HepG2 (cell line): ENCODE measurements around the gene WWC2. TPM values are rescaled to one million over a fixed set of nuclear protein-coding genes. Genes with fewer than 3 reads are reported as not detected.

Experiments
- ARHGAP35 ChIP-seq: sonication (generic); formaldehyde crosslinking; IDR thresholded peaks from 2 replicates; pipeline ENCODE4 v1.9.0; 2022; ENCODE audit warnings: mild to moderate bottlenecking, inconsistent platforms, moderate library complexity, missing genetic modification reagents, borderline replicate concordance
- ATF1 ChIP-seq: IDR thresholded peaks from 2 replicates; pipeline ENCODE4 v1.6.1; 2016; ENCODE audit warnings: mild to moderate bottlenecking, control low read depth
- ATF7 ChIP-seq, 2 experiments: fragments of 450-650 bp in 1 of 2; sonication (generic) in 1 of 2; formaldehyde crosslinking in 1 of 2; IDR thresholded peaks; 2 replicates each; pipeline versions ENCODE4 v1.4.0 to v1.6.1; 2016 to 2020; ENCODE audit warnings: antibody characterized with exemption in 1 of 2, mild to moderate bottlenecking in 1 of 2, missing genetic modification reagents in 1 of 2
- EP300 ChIP-seq, 3 experiments: sonication (generic) in 1 of 3; formaldehyde crosslinking in 1 of 3; IDR thresholded peaks; 2 replicates each; pipeline versions ENCODE4 v1.5.1 to v1.6.1; 2011 to 2020; ENCODE audit warnings: low read depth in 2 of 3, low read length in 2 of 3, borderline replicate concordance in 1 of 3, improper control_type of control experiment in 1 of 3, mild to moderate bottlenecking in 1 of 3, missing genetic modification reagents in 1 of 3, moderate library complexity in 1 of 3
- ERF ChIP-seq: IDR thresholded peaks from 2 replicates; pipeline ENCODE4 v1.6.1; 2018; ENCODE audit warnings: missing biosample characterization, missing genetic modification reagents
- HNF4A ChIP-seq: sonication (generic); formaldehyde crosslinking; IDR thresholded peaks from 2 replicates; pipeline ENCODE4 v1.4.0; 2020; ENCODE audit warnings: missing genetic modification reagents
- MAF1 ChIP-seq: sonication (generic); formaldehyde crosslinking; IDR thresholded peaks from 2 replicates; pipeline ENCODE4 v1.5.0; 2020; ENCODE audit warnings: missing genetic modification reagents, borderline replicate concordance
- MAZ ChIP-seq, 2 experiments: sonication (generic) in 1 of 2; formaldehyde crosslinking in 1 of 2; IDR thresholded peaks; 2 replicates each; pipeline versions ENCODE4 v1.5.0 to v1.6.1; 2012 to 2020; ENCODE audit warnings: low read depth in 2 of 2, mild to moderate bottlenecking in 2 of 2, borderline replicate concordance in 1 of 2, improper control_type of control experiment in 1 of 2, low read length in 1 of 2, missing genetic modification reagents in 1 of 2, moderate library complexity in 1 of 2
- MIER2 ChIP-seq: IDR thresholded peaks from 2 replicates; pipeline ENCODE4 v1.6.1; 2016; ENCODE audit warnings: missing biosample characterization, missing genetic modification reagents
- MTA3 ChIP-seq: sonication (generic); formaldehyde crosslinking; IDR thresholded peaks from 2 replicates; pipeline ENCODE4 v1.4.0; 2020; ENCODE audit warnings: missing genetic modification reagents
- NCOA2 ChIP-seq: sonication (generic); formaldehyde crosslinking; IDR thresholded peaks from 2 replicates; pipeline ENCODE4 v1.8.0; 2022; ENCODE audit warnings: inconsistent platforms
- ONECUT2 ChIP-seq: sonication (generic); formaldehyde crosslinking; IDR thresholded peaks from 2 replicates; pipeline ENCODE4 v1.4.0; 2020; ENCODE audit warnings: missing genetic modification reagents
- SIX1 ChIP-seq: sonication (generic); formaldehyde crosslinking; IDR thresholded peaks from 2 replicates; pipeline ENCODE4 v1.4.0; 2020; ENCODE audit warnings: missing genetic modification reagents, borderline replicate concordance
- SP1 ChIP-seq, 2 experiments: fragments of 450-650 bp in 1 of 2; sonication (generic) in 1 of 2; formaldehyde crosslinking in 1 of 2; IDR thresholded peaks; 2 replicates each; pipeline versions ENCODE4 v1.4.0 to v1.6.1; 2016 to 2020; ENCODE audit warnings: missing genetic modification reagents in 1 of 2
- ZKSCAN8 ChIP-seq: IDR thresholded peaks from 2 replicates; pipeline ENCODE4 v1.6.1; 2016; ENCODE audit warnings: borderline replicate concordance, missing genetic modification reagents, missing compliant biosample characterization
- ZNF205 ChIP-seq: IDR thresholded peaks from 2 replicates; pipeline ENCODE4 v1.6.1; 2018; ENCODE audit warnings: missing biosample characterization, missing genetic modification reagents
- ZNF33A ChIP-seq: sonication (generic); formaldehyde crosslinking; IDR thresholded peaks from 2 replicates; pipeline ENCODE4 v1.5.1; 2020; ENCODE audit warnings: missing genetic modification reagents, mild to moderate bottlenecking, moderate library complexity, borderline replicate concordance
- ZNF761 ChIP-seq: sonication (generic); formaldehyde crosslinking; conservative IDR thresholded peaks from 2 replicates; pipeline ENCODE4 v1.4.0; 2020; ENCODE audit warnings: mild to moderate bottlenecking, missing genetic modification reagents
- polyA plus RNA-seq, 8 experiments: library from polyadenylated mRNA; depleted of rRNA in 3 of 8; stranded (reverse) in 7 of 8; unstranded in 1 of 8; fragments of >200 nt; fragmentation: Illumina TruSeq in 4 of 8; extraction: Trizol in 4 of 8; gene quantifications; 2 replicates each; pipeline versions ENCODE4 v1.2.1 to v1.2.3, GENCODE V29; 2011 to 2016; ENCODE audit warnings: low read depth in 4 of 8, missing spikeins in 1 of 8, mixed read lengths in 1 of 8; ENCODE audit not compliant: insufficient read depth in 1 of 8
- total RNA-seq, 5 experiments: library from RNA; depleted of rRNA; stranded (reverse); fragments of >200 nt; fragmentation: Illumina TruSeq; extraction: Trizol; gene quantifications; 2 replicates each; pipeline ENCODE4 v1.2.3, GENCODE V29; 2016; ENCODE audit warnings: low read depth in 1 of 5
- TF ChIP-seq, protein P1 (sequence below): sonication (generic); formaldehyde crosslinking; IDR thresholded peaks from 2 replicates; pipeline ENCODE4 v1.8.1; 2022; ENCODE audit warnings: mild to moderate bottlenecking, missing genetic modification reagents
- TF ChIP-seq, protein P2 (sequence below): sonication (generic); formaldehyde crosslinking; IDR thresholded peaks from 2 replicates; pipeline ENCODE4 v1.4.0; 2020; ENCODE audit warnings: missing genetic modification reagents
- TF ChIP-seq, protein P3 (sequence below): IDR thresholded peaks from 2 replicates; pipeline ENCODE4 v1.6.1; 2016; ENCODE audit warnings: mild to moderate bottlenecking, missing biosample characterization, missing genetic modification reagents
- TF ChIP-seq, protein P4 (sequence below): sonication (generic); formaldehyde crosslinking; IDR thresholded peaks from 2 replicates; pipeline ENCODE4 v1.8.0; 2023; ENCODE audit warnings: mild to moderate bottlenecking, missing genetic modification reagents
- TF ChIP-seq, protein P5 (sequence below): sonication (generic); formaldehyde crosslinking; IDR thresholded peaks from 2 replicates; pipeline ENCODE4 v1.5.1; 2020; ENCODE audit warnings: missing genetic modification reagents, mild to moderate bottlenecking, borderline replicate concordance
- TF ChIP-seq, protein P6 (sequence below): IDR thresholded peaks from 2 replicates; pipeline ENCODE4 v1.6.1; 2018; ENCODE audit warnings: missing genetic modification reagents, mild to moderate bottlenecking, missing compliant biosample characterization

Gene WWC2
- total and polyA plus RNA-seq, 2 of the 13 experiments (the other 11 are each of a cell fraction or from before 2014, with no cell fraction given) = 40.0 to 50.1 TPM

DNA sequence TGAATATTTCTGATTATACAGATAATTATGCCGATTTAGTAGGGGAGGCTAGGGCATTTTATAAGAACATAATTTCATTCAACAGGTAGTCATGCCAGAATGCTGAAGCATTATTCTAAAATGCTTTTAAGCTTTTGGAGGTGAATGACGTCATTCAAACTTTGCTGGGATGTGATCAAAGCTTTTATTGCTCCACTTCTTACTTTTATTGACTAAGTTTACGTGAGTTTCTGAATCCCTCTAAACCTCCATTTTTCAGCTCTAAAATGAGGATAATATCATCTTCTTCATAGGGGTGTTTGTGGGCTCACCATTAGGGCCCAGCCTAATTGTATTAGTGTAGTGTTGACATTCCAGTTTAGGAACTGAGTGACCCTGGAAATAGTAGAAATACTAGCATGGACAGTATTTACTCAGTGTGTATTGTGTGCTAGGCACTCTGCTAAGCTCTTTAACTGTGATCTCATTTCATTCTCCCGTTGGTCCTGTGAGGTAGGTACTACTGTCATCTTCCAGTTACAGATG, 3.0 kb downstream of the WWC2 start (continued):
- TF ChIP-seq, protein P1, sequence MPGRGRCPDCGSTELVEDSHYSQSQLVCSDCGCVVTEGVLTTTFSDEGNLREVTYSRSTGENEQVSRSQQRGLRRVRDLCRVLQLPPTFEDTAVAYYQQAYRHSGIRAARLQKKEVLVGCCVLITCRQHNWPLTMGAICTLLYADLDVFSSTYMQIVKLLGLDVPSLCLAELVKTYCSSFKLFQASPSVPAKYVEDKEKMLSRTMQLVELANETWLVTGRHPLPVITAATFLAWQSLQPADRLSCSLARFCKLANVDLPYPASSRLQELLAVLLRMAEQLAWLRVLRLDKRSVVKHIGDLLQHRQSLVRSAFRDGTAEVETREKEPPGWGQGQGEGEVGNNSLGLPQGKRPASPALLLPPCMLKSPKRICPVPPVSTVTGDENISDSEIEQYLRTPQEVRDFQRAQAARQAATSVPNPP = no peak
- TF ChIP-seq ARHGAP35 (CRISPR knock-in tag) = no peak
- no peak for TF ChIP-seq ONECUT2 (CRISPR knock-in tag)
- TF ChIP-seq, protein P2, sequence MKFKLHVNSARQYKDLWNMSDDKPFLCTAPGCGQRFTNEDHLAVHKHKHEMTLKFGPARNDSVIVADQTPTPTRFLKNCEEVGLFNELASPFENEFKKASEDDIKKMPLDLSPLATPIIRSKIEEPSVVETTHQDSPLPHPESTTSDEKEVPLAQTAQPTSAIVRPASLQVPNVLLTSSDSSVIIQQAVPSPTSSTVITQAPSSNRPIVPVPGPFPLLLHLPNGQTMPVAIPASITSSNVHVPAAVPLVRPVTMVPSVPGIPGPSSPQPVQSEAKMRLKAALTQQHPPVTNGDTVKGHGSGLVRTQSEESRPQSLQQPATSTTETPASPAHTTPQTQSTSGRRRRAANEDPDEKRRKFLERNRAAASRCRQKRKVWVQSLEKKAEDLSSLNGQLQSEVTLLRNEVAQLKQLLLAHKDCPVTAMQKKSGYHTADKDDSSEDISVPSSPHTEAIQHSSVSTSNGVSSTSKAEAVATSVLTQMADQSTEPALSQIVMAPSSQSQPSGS (CRISPR knock-in tag) = peak; percentile 69; the same call in 1 of the 2 replicates
- TF ChIP-seq, protein P3, sequence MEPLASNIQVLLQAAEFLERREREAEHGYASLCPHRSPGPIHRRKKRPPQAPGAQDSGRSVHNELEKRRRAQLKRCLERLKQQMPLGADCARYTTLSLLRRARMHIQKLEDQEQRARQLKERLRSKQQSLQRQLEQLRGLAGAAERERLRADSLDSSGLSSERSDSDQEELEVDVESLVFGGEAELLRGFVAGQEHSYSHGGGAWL (CRISPR knock-in tag) = no peak
- TF ChIP-seq, protein P4, sequence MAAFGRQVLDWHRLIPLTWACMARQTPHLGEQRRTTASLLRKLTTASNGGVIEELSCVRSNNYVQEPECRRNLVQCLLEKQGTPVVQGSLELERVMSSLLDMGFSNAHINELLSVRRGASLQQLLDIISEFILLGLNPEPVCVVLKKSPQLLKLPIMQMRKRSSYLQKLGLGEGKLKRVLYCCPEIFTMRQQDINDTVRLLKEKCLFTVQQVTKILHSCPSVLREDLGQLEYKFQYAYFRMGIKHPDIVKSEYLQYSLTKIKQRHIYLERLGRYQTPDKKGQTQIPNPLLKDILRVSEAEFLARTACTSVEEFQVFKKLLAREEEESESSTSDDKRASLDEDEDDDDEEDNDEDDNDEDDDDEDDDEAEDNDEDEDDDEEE (CRISPR knock-in tag) = no peak
- TF ChIP-seq, protein P5, sequence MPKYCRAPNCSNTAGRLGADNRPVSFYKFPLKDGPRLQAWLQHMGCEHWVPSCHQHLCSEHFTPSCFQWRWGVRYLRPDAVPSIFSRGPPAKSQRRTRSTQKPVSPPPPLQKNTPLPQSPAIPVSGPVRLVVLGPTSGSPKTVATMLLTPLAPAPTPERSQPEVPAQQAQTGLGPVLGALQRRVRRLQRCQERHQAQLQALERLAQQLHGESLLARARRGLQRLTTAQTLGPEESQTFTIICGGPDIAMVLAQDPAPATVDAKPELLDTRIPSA (CRISPR knock-in tag) = no peak
- no peak for TF ChIP-seq MTA3 (CRISPR knock-in tag)
- TF ChIP-seq ZKSCAN8 (CRISPR knock-in tag) = no peak
- TF ChIP-seq NCOA2 (CRISPR knock-in tag) = peak; percentile 15; the same call in 1 of the 2 replicates
- TF ChIP-seq ATF1 (CRISPR knock-in tag) = no peak
- TF ChIP-seq EP300 (IDR thresholded peaks at IDR 0.05; ENCODE audit: low read depth in 2 of 2, low read length in 2 of 2) = no peak
- TF ChIP-seq EP300 (CRISPR knock-in tag; IDR thresholded peaks at IDR 0.05; ENCODE audit: borderline replicate concordance) = no peak
- no peak for TF ChIP-seq ERF
- TF ChIP-seq ZNF205 (CRISPR knock-in tag) = no peak
- TF ChIP-seq ATF7 (IDR thresholded peaks at IDR 0.05) = peak; percentile 99
- no peak; the same call in 1 of the 2 replicates for TF ChIP-seq ATF7 (CRISPR knock-in tag; IDR thresholded peaks at IDR 0.05)
- TF ChIP-seq, protein P6, sequence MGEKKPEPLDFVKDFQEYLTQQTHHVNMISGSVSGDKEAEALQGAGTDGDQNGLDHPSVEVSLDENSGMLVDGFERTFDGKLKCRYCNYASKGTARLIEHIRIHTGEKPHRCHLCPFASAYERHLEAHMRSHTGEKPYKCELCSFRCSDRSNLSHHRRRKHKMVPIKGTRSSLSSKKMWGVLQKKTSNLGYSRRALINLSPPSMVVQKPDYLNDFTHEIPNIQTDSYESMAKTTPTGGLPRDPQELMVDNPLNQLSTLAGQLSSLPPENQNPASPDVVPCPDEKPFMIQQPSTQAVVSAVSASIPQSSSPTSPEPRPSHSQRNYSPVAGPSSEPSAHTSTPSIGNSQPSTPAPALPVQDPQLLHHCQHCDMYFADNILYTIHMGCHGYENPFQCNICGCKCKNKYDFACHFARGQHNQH (CRISPR knock-in tag) = no peak
- TF ChIP-seq SP1 (IDR thresholded peaks at IDR 0.05) = no peak
- TF ChIP-seq SP1 (CRISPR knock-in tag; IDR thresholded peaks at IDR 0.05) = no peak
- TF ChIP-seq MIER2 (CRISPR knock-in tag) = no peak
- no peak for TF ChIP-seq MAF1 (CRISPR knock-in tag)
- TF ChIP-seq ZNF33A (CRISPR knock-in tag) = no peak
- no peak for TF ChIP-seq ZNF761 (CRISPR knock-in tag)
- peak; percentile 69; the same call in 1 of the 2 replicates for TF ChIP-seq SIX1 (CRISPR knock-in tag)
- TF ChIP-seq HNF4A (CRISPR knock-in tag) = peak; percentile 18; the same call in 1 of the 2 replicates
- no peak for TF ChIP-seq MAZ (IDR thresholded peaks at IDR 0.05; ENCODE audit: borderline replicate concordance, low read depth, low read length)
- TF ChIP-seq MAZ (CRISPR knock-in tag; IDR thresholded peaks at IDR 0.05; ENCODE audit: low read depth) = no peak
